HCT116 (cell line): ENCODE results near the gene NAGPA. TPM values are rescaled to one million over a fixed set of nuclear protein-coding genes. Genes with fewer than 3 reads are reported as not detected.

Experiments used
- ATAC-seq: fragments of 200-7000 bp; cut with Tn5 transposase; 2 replicates; pipeline ENCODE4 v1.9.1; 2020; ENCODE audit warnings: mild to moderate bottlenecking, moderate library complexity
- BruUV-seq: library from RNA; stranded (reverse); fragments of 400-500 nt; replicated peaks from 2 replicates; lab custom pipeline; 2021; lab: Mats Ljungman, UMichigan
- CTCF ChIA-PET: fragments of 300-600 bp; sonication (Branson Sonifier 250); formaldehyde crosslinking; loops from one replicate; lab custom pipeline; 2021; ENCODE audit warnings: antibody characterized with exemption; lab: Charles Lee
- POLR2A ChIA-PET: fragments of 300-600, 350-600 bp; sonication (Branson Sonifier 250); formaldehyde crosslinking; loops from one replicate; lab custom pipeline; 2021; ENCODE audit warnings: antibody characterized with exemption; lab: Charles Lee
- RAD21 ChIA-PET, 2 experiments: fragments of 300-600 bp; sonication (Branson Sonifier 250); formaldehyde crosslinking; loops; one replicate each; lab custom pipeline; 2023; ENCODE audit warnings: low total read pairs in 2 of 2; ENCODE audit not compliant: uncharacterized antibody in 2 of 2, unreplicated experiment in 2 of 2, low non-redundant PET in 1 of 2; lab: Charles Lee
- DNase-seq: peaks from one replicate; pipeline ENCODE4 v3.0.0-alpha.2; 2010; ENCODE audit warnings: low read depth, low spot score
- H2AFZ ChIP-seq: fragments of 200-600 bp; shearing (Covaris generic), sonication (generic); 2 replicates; pipeline ENCODE4 v1.6.1; 2017; ENCODE audit warnings: low read depth, mixed run types, mixed read lengths, antibody characterized with exemption, low read length; ENCODE audit not compliant: poor library complexity, severe bottlenecking
- H3K27ac ChIP-seq: 2 replicates; pipeline ENCODE4 v1.5.1; 2012; ENCODE audit warnings: low read depth, low read length
- H3K27me3 ChIP-seq: fragments of 200-600 bp; sonication (generic); 2 replicates; pipeline ENCODE4 v1.6.1; 2016; ENCODE audit warnings: mixed run types, low read length, mixed read lengths; ENCODE audit not compliant: insufficient read depth
- H3K36me3 ChIP-seq, 2 experiments: fragments of 200-500 bp in 1 of 2; fragments of 200-600 bp in 1 of 2; sonication (Bioruptor generic) in 1 of 2; sonication (generic) in 1 of 2; 2 replicates each; pipeline versions ENCODE4 v1.5.1 to v1.6.1; 2014 to 2016; ENCODE audit warnings: low read length in 2 of 2, inconsistent platforms in 1 of 2, mixed read lengths in 1 of 2, mixed run types in 1 of 2; ENCODE audit not compliant: insufficient read depth in 2 of 2, control insufficient read depth in 1 of 2
- H3K4me1 ChIP-seq, 2 experiments: fragments of 200-600 bp in 1 of 2; sonication (generic) in 1 of 2; 2 replicates each; pipeline versions ENCODE4 v1.5.1 to v1.6.1; 2012 to 2017; ENCODE audit warnings: low read length in 2 of 2, inconsistent platforms in 1 of 2, mild to moderate bottlenecking in 1 of 2, mixed read lengths in 1 of 2, mixed run types in 1 of 2, moderate library complexity in 1 of 2; ENCODE audit not compliant: insufficient read depth in 2 of 2, control insufficient read depth in 1 of 2
- H3K4me2 ChIP-seq: fragments of 200-600 bp; sonication (generic); 2 replicates; pipeline ENCODE4 v1.6.1; 2017; ENCODE audit warnings: mixed run types, low read length, mixed read lengths
- H3K4me3 ChIP-seq, 2 experiments: fragments of 200-600 bp in 1 of 2; sonication (generic) in 1 of 2; replicated peaks in 1 of 2; 2 replicates each; pipeline ENCODE4 v1.5.1; 2011 to 2016; ENCODE audit warnings: low read length in 2 of 2, control low read depth in 1 of 2, low read depth in 1 of 2, mild to moderate bottlenecking in 1 of 2, mixed read lengths in 1 of 2, mixed run types in 1 of 2
- H3K79me2 ChIP-seq: fragments of 200-600 bp; sonication (generic); 2 replicates; pipeline ENCODE4 v1.6.1; 2017; ENCODE audit warnings: mild to moderate bottlenecking, mixed run types, low read length, moderate library complexity, mixed read lengths; ENCODE audit not compliant: insufficient read depth
- H3K9ac ChIP-seq: fragments of 200-600 bp; sonication (generic); 2 replicates; pipeline ENCODE4 v1.6.1; 2016; ENCODE audit warnings: low read length, mixed read lengths
- H3K9me2 ChIP-seq: fragments of 200-600 bp; sonication (generic), shearing (Covaris generic); 2 replicates; pipeline ENCODE4 v1.6.1; 2017; ENCODE audit warnings: mixed run types, mild to moderate bottlenecking, moderate library complexity; ENCODE audit not compliant: insufficient read depth
- H3K9me3 ChIP-seq, 2 experiments: fragments of 200-500 bp in 1 of 2; fragments of 200-600 bp in 1 of 2; sonication (Bioruptor generic) in 1 of 2; sonication (generic) in 1 of 2; 2 replicates each; pipeline ENCODE4 v1.6.1; 2014 to 2017; ENCODE audit warnings: low read length in 2 of 2, mixed read lengths in 2 of 2, inconsistent platforms in 1 of 2, low read depth in 1 of 2, mild to moderate bottlenecking in 1 of 2, mixed run types in 1 of 2, moderate library complexity in 1 of 2; ENCODE audit not compliant: control insufficient read depth in 1 of 2, insufficient read depth in 1 of 2
- H4K20me1 ChIP-seq: fragments of 200-600 bp; sonication (generic), shearing (Covaris generic); 2 replicates; pipeline ENCODE4 v1.6.1; 2017; ENCODE audit warnings: mixed run types, mild to moderate bottlenecking, moderate library complexity; ENCODE audit not compliant: insufficient read depth
- ELF1 ChIP-seq: IDR thresholded peaks from 2 replicates; pipeline ENCODE4 v1.6.1; 2012; ENCODE audit warnings: low read depth, borderline replicate concordance
- EZH2phosphoT487 ChIP-seq: fragments of 200-600 bp; IDR thresholded peaks from 2 replicates; pipeline ENCODE4 v1.6.1; 2018; ENCODE audit warnings: antibody characterized with exemption, borderline replicate concordance
- FOSL1 ChIP-seq: IDR thresholded peaks from 2 replicates; pipeline ENCODE4 v1.6.1; 2012; ENCODE audit warnings: low read depth
- JUND ChIP-seq: IDR thresholded peaks from 2 replicates; pipeline ENCODE4 v1.6.1; 2012
- SP1 ChIP-seq: IDR thresholded peaks from 2 replicates; pipeline ENCODE4 v1.6.1; 2012; ENCODE audit warnings: low read depth
- ZNF274 ChIP-seq: fragments of 200-500 bp; sonication (Bioruptor generic); IDR thresholded peaks from 2 replicates; pipeline ENCODE4 v1.6.1; 2014; ENCODE audit warnings: mild to moderate bottlenecking, low read depth, low read length, inconsistent platforms
- intact Hi-C: fragments of 100-400 bp; cut with micrococcal nuclease; formaldehyde crosslinking; loops from 2 replicates; pipeline ENCODE4 v1.10.0; 2022
- total RNA-seq: library from RNA; stranded (reverse); gene quantifications from one replicate; pipeline ENCODE4 v1.2.1, GENCODE V29; 2021; ENCODE audit not compliant: unreplicated experiment
- TF ChIP-seq, protein P1 (sequence below), 3 experiments: fragments of 200-600 bp in 1 of 3; sonication (generic) in 1 of 3; IDR thresholded peaks in 2 of 3; conservative IDR thresholded peaks in 1 of 3; 2 replicates each; pipeline ENCODE4 v1.5.1; 2012 to 2017; ENCODE audit warnings: low read depth in 2 of 3, low read length in 2 of 3, antibody characterized with exemption in 1 of 3, borderline replicate concordance in 1 of 3, control low read depth in 1 of 3, mild to moderate bottlenecking in 1 of 3, mixed read lengths in 1 of 3, mixed run types in 1 of 3, moderate library complexity in 1 of 3; ENCODE audit not compliant: insufficient read depth in 1 of 3
- TF ChIP-seq, protein P2 (sequence below): IDR thresholded peaks from 2 replicates; pipeline ENCODE4 v1.6.1; 2011; ENCODE audit warnings: mild to moderate bottlenecking, low read length, moderate library complexity; ENCODE audit not compliant: insufficient replicate concordance; ENCODE audit errors: extremely low read depth
- TF ChIP-seq, protein P3 (sequence below): IDR thresholded peaks from 2 replicates; pipeline ENCODE4 v1.6.1; 2012; ENCODE audit warnings: low read depth
- TF ChIP-seq, protein P4 (sequence below): IDR thresholded peaks from 2 replicates; pipeline ENCODE4 v1.6.1; 2012

NAGPA gene
- total RNA-seq, 1 experiment from 2014 or later, result 17.5 TPM

DNA sequence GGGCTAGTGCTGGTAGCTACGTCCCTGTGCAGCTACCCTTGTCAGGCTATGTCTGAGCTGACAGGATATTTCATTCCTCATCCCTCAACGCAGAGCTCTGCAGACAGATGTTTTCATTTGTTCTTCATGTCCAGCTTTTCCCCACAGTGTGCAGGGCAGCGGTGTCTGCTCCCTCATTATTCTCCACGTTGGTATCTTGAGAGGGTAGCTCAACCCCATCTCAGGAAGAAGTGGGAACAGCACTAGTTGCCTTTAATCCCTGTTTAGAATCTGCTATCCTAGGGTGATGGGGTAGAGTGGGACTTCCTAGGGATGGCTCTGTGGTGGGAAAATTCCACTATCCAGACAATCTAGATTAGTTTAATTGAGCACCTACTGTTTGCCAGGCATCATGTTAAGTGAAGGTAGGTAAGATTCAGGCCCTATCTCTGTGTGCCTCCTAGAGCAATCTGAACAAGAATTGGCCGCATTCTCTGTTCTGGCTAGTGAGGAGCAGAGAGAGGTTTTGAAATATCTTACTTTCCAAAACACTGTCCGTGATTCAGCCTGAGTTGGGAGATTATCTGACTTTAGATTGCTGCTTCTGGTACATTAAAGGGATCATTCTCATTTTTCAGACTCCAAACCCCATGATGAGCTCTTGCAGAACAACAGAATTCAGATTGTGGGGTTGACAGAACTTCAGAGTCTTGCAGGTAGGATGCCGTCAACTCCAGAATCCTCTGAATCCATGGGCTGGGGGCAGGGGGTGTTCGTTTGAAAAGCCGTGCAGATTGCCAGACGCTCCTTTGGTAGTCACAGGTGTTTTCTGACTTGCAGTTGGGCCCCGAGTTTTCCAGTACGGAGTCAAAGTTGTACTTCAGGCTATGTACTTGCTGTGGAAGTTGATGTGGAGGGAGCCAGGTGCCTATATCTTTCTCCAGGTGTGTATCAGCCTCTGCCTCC lies 38.9 kb upstream of the NAGPA start:
- Histone ChIP-seq H4K20me1 (no peaks in the 10 kb centered on the region), H2AFZ (no peak overlapping the region), H3K4me3 (peak overlapping the region; percentile 63 to 94), H3K79me2 (peaks cover 33% of the 10 kb centered on the region), H3K4me2 (peak overlapping the region; percentile 92), H3K9me2 (no peaks in the 10 kb centered on the region), H3K4me1 (peaks cover 4 to 16% of the 10 kb centered on the region in 2 experiments; a peak in 3 of 4 replicates), H3K27ac (peak overlapping the region; percentile 78), H3K9me3 (no peaks in the 10 kb centered on the region), H3K9ac (peak overlapping the region; percentile 91), H3K27me3 (no peaks in the 10 kb centered on the region), H3K36me3 (peaks cover 0 to 13% of the 10 kb centered on the region in 2 experiments; a peak in 2 of 4 replicates)
- DNase-seq (no peak), ATAC-seq (peak; percentile 17)
- intact Hi-C loops, result no loop called here
- ChIA-PET RAD21 (no interaction called here), CTCF (no interaction called here), POLR2A (no interaction called here)
- no TSS peak for BruUV-seq
- no peak for TF ChIP-seq JUND
- no peak for TF ChIP-seq EZH2phosphoT487
- no peak for TF ChIP-seq ZNF274
- TF ChIP-seq, protein P1, sequence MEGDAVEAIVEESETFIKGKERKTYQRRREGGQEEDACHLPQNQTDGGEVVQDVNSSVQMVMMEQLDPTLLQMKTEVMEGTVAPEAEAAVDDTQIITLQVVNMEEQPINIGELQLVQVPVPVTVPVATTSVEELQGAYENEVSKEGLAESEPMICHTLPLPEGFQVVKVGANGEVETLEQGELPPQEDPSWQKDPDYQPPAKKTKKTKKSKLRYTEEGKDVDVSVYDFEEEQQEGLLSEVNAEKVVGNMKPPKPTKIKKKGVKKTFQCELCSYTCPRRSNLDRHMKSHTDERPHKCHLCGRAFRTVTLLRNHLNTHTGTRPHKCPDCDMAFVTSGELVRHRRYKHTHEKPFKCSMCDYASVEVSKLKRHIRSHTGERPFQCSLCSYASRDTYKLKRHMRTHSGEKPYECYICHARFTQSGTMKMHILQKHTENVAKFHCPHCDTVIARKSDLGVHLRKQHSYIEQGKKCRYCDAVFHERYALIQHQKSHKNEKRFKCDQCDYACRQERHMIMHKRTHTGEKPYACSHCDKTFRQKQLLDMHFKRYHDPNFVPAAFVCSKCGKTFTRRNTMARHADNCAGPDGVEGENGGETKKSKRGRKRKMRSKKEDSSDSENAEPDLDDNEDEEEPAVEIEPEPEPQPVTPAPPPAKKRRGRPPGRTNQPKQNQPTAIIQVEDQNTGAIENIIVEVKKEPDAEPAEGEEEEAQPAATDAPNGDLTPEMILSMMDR (IDR thresholded peaks at IDR 0.05 in 2 of 3, conservative IDR thresholded peaks at IDR 0.05 in 1 of 3; ENCODE audit: borderline replicate concordance in 1 of 3, insufficient read depth in 1 of 3, low read depth in 2 of 3, low read length in 2 of 3), result no peak
- TF ChIP-seq, protein P2, sequence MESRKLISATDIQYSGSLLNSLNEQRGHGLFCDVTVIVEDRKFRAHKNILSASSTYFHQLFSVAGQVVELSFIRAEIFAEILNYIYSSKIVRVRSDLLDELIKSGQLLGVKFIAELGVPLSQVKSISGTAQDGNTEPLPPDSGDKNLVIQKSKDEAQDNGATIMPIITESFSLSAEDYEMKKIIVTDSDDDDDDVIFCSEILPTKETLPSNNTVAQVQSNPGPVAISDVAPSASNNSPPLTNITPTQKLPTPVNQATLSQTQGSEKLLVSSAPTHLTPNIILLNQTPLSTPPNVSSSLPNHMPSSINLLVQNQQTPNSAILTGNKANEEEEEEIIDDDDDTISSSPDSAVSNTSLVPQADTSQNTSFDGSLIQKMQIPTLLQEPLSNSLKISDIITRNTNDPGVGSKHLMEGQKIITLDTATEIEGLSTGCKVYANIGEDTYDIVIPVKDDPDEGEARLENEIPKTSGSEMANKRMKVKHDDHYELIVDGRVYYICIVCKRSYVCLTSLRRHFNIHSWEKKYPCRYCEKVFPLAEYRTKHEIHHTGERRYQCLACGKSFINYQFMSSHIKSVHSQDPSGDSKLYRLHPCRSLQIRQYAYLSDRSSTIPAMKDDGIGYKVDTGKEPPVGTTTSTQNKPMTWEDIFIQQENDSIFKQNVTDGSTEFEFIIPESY, result no peak
- TF ChIP-seq ELF1, result no peak
- TF ChIP-seq, protein P3, sequence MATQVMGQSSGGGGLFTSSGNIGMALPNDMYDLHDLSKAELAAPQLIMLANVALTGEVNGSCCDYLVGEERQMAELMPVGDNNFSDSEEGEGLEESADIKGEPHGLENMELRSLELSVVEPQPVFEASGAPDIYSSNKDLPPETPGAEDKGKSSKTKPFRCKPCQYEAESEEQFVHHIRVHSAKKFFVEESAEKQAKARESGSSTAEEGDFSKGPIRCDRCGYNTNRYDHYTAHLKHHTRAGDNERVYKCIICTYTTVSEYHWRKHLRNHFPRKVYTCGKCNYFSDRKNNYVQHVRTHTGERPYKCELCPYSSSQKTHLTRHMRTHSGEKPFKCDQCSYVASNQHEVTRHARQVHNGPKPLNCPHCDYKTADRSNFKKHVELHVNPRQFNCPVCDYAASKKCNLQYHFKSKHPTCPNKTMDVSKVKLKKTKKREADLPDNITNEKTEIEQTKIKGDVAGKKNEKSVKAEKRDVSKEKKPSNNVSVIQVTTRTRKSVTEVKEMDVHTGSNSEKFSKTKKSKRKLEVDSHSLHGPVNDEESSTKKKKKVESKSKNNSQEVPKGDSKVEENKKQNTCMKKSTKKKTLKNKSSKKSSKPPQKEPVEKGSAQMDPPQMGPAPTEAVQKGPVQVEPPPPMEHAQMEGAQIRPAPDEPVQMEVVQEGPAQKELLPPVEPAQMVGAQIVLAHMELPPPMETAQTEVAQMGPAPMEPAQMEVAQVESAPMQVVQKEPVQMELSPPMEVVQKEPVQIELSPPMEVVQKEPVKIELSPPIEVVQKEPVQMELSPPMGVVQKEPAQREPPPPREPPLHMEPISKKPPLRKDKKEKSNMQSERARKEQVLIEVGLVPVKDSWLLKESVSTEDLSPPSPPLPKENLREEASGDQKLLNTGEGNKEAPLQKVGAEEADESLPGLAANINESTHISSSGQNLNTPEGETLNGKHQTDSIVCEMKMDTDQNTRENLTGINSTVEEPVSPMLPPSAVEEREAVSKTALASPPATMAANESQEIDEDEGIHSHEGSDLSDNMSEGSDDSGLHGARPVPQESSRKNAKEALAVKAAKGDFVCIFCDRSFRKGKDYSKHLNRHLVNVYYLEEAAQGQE, result no peak
- TF ChIP-seq FOSL1, result no peak
- TF ChIP-seq, protein P4, sequence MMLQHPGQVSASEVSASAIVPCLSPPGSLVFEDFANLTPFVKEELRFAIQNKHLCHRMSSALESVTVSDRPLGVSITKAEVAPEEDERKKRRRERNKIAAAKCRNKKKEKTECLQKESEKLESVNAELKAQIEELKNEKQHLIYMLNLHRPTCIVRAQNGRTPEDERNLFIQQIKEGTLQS, result no peak
- TF ChIP-seq SP1, result no peak
